Measurements from ENCODE around the gene NUP210L. TPM values are rescaled to one million over a fixed set of nuclear protein-coding genes. Genes with fewer than 3 reads are reported as not detected.

NUP210L gene
- total and polyA plus RNA-seq, 8 donors = 0.18 TPM; not detected in 7

DNA sequence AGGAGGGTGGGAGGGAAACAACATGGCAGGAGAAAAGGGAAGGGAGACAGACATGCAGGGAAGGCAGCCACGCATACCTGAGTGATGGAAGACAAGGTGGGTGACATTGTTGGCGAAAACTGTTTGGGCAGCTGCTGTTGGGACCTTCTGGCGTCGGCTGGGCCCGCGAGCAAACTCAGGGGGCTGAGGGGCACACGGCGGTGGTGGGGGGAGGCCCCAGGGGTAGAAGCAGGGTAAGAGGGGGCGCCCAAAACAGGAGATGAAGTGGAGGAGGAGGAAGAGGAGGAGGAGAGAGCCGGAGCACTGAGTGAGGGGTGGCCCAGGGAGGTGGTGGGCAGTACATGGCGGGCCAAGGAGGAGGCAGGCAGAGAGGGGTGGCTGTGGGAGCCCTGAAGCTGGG lies 203.7 kb downstream of the NUP210L start:
- Histone ChIP-seq H3K27me3 (no peaks in the 10 kb centered on the region), H3K4me3 (no peak overlapping the region)

DNA sequence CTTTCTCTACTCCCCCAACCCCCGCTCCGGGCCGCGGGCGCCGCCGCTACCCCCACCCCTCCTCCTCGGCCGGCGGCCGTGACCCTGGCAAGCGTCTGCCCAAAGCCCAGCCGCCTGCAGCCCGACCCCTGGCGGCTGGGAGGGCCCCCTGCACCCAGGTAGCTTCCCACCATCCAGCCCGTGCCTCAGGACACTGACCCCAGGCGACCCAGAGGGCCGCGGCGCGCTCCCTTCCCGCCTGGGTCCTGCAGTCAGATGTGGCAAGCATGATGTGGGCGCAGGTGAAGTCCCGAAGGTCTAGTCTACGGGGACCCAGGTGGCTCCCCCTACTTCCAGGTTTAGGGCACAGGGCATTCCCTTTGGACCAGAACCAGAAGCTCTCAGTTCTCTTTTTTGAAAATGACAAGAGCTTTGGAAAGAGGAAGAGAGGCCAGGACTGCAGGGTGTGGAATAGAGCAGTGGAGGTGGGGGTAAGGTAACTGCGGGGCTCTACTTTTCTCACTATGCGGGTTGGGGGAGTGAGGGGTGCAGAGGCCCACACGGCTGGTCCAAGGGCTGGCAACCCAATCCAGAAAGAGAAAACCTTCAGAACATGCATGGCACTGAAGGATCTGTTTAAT lies 208.1 kb downstream of the NUP210L start, which contains the start of gene DENND4B:
DENND4B (minus strand) TSS at position 97 of the 620 bp plus-strand sequence. CDS start 2,344 bp downstream, outside the sequence.
- TF ChIP-seq POLR2A (IDR thresholded peaks at IDR 0.05) = no peak
- no peak for TF ChIP-seq EP300 (IDR thresholded peaks at IDR 0.05)
- TF ChIP-seq, protein P1, sequence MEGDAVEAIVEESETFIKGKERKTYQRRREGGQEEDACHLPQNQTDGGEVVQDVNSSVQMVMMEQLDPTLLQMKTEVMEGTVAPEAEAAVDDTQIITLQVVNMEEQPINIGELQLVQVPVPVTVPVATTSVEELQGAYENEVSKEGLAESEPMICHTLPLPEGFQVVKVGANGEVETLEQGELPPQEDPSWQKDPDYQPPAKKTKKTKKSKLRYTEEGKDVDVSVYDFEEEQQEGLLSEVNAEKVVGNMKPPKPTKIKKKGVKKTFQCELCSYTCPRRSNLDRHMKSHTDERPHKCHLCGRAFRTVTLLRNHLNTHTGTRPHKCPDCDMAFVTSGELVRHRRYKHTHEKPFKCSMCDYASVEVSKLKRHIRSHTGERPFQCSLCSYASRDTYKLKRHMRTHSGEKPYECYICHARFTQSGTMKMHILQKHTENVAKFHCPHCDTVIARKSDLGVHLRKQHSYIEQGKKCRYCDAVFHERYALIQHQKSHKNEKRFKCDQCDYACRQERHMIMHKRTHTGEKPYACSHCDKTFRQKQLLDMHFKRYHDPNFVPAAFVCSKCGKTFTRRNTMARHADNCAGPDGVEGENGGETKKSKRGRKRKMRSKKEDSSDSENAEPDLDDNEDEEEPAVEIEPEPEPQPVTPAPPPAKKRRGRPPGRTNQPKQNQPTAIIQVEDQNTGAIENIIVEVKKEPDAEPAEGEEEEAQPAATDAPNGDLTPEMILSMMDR (IDR thresholded peaks at IDR 0.05) = peak in 6 of 7 experiments; percentile 35 to 99 (median 95)
- peak in 2 of 3 donors; percentile 37 to 79 for TF ChIP-seq POLR2AphosphoS5 (IDR thresholded peaks at IDR 0.05)
- 9 to 16% (median 14%) methylated on average over 17 to 28 of the region's 28 CpGs for WGBS, 5 donors
- peak within 1 kb of the TSS; percentile 84 to 99 (median 94) for H3K4me3 ChIP-seq
- peak; percentile 84 to 95 for DNase-seq
- no peaks in the 10 kb centered on the region for H3K9me3 ChIP-seq
- H3K27me3 ChIP-seq = no peaks in the 10 kb centered on the region
- peak within 1 kb of the TSS; percentile 91 to 100 (median 98) for H3K27ac ChIP-seq
- peaks cover 27 to 71% (median 69%) of the 10 kb centered on the region in 4 donors for H3K36me3 ChIP-seq
- intact Hi-C loops (cut with DNase I; ENCODE audit: low total_unique reads) = loop anchor here (10.0 kb wide), 1 partner anchor 152 kb away; no protein-coding TSS in a partner anchor
- H3K4me1 ChIP-seq = peaks cover 9 to 38% (median 27%) of the 10 kb centered on the region in 4 donors

More for the DNA sequence above, 203.7 kb downstream of the NUP210L start:
- TF ChIP-seq POLR2AphosphoS5 (IDR thresholded peaks at IDR 0.05) (no peak), POLR2A (IDR thresholded peaks at IDR 0.05) (no peak), EP300 (IDR thresholded peaks at IDR 0.05) (no peak)
- TF ChIP-seq, protein P1 (IDR thresholded peaks at IDR 0.05) = no peak
- Histone ChIP-seq H3K27ac (no peak overlapping the region), H3K9me3 (no peaks in the 10 kb centered on the region), H3K4me1 (peaks cover 18 to 41% (median 35%) of the 10 kb centered on the region in 4 donors), H3K36me3 (peaks cover 51 to 81% (median 80%) of the 10 kb centered on the region in 4 donors)
- 92 to 96% (median 93%) methylated on average over 11 of the region's 11 CpGs for WGBS, 5 donors
- DNase-seq = no peak
- intact Hi-C loops (cut with DNase I; ENCODE audit: low total_unique reads) = no loop called here

DNA sequence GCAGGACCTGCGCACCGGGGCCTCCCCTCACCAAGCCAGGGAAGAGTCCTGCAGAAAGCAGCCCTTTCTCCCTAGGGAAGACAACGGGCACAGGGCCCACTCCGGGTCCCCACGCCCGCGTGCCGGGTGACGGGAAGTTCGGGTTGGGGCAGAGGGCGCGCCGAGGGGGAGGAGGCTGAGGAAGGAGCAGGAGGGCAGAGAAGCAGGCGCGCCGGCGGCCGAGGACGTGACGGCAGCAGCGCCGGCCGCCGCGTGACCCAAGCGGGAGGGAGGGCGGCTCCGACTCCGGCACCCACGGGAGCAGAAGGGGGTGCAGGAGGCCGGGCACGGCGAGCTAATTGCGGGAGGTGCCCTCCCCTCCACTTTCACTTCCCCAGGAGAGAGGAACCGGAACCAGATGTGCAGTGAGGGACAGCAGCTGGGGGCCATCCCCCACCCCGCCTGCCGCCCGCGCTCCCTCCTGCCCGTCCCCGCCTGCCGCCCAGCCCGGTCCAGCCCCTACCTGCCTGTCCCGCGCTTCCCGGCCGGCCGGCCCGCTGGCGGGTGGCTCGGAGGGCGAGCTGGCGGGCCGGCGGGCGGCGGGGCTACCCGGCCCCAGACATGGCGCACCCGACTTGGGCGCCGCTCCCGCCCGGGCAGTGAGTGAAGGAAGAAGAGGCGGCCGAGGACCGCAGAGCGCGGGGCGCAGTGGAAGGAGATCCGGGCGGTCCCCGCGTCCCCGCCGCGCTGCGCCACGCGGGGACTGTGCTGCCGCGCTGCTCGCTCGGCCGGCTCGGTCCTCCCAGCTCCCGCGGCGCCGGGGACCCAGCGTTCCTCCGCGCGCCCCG lies 208.9 kb downstream of the NUP210L start:
- WGBS, 5 donors = 0 to 1% (median 1%) methylated on average over 27 to 95 of the region's 95 CpGs
- Histone ChIP-seq H3K36me3 (peaks cover 22 to 71% (median 69%) of the 10 kb centered on the region in 4 donors), H3K27me3 (no peaks in the 10 kb centered on the region), H3K4me3 (peak overlapping the region; percentile 84 to 99 (median 94)), H3K4me1 (peaks cover 9 to 38% (median 27%) of the 10 kb centered on the region in 4 donors), H3K27ac (peak overlapping the region; percentile 91 to 100 (median 98)), H3K9me3 (no peaks in the 10 kb centered on the region)
- TF ChIP-seq POLR2A (IDR thresholded peaks at IDR 0.05) = no peak
- TF ChIP-seq, protein P1 (IDR thresholded peaks at IDR 0.05) = peak in 1 of 7 experiments; percentile 6
- TF ChIP-seq POLR2AphosphoS5 (IDR thresholded peaks at IDR 0.05) = peak; percentile 65 to 85 (median 83)
- TF ChIP-seq EP300 (IDR thresholded peaks at IDR 0.05) = no peak
- DNase-seq = peak; percentile 86 to 93
- intact Hi-C loops (cut with DNase I; ENCODE audit: low total_unique reads) = loop anchor here (10.0 kb wide), 1 partner anchor 151 kb away; no protein-coding TSS in a partner anchor

Data from stomach (tissue), 9 donors.